GM18520 (cell line): ENCODE data around the gene OPALIN.
"Not testable (repeated sequence)": the region's sequence is repeated elsewhere in the genome, so short reads cannot be mapped to it uniquely, and the experiment has no call there.

Experiments used
- ATAC-seq: cut with Tn5 transposase; IDR thresholded peaks from one replicate; pipeline ENCODE4 v1.9.1; 2021; ENCODE audit not compliant: unreplicated experiment

The OPALIN gene

DNA sequence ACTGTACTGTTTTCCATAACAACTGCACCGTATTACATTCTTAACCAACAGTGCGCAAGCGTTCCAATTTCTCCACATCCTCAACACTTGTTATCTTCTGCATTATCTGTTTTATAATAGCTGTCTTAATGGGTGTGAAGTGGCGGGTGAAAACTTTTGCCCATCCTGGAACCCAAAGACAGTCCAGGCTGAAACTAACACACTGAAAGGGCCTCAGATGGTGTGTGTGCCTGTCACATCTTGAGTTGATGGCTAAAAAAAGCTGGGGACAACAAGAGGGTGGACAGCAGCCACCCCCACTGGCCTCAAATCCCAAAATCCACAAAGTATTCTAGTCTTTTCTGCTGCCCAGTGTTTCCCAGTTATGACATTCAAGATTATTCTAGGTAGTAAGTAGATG lies 19.4 kb downstream of the OPALIN start:
- no peak for ATAC-seq

DNA sequence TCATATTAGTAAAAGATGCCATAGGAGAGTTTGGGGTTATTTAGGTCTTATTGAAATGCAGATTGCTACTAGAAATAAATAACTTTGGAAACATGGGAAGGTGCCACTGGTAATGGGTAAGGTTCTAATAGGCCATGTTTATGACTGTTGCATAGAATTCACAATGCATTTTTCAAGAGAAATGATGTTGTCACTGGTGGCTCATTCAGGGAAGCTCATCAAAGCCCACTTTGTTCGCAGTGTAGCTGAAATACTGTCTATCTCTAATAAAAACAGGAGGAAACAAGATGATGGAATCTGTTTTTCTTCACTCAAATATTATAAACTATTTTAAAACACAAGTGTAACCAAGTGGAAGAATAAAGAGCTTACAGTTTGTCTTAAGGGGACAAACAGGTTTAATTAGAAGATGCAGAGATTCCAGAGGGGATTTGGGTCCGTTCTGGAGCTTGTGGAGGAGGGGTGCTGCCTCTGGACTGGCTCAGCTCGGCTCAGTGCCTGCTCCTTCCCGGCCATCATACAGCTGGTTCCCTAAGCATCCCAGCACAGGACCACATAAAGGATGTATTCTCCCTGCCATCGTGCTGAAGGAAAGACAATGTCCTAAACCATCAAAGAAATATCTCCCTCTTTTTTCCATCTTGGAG lies 20.4 kb downstream of the OPALIN start:
- no peak for ATAC-seq

DNA sequence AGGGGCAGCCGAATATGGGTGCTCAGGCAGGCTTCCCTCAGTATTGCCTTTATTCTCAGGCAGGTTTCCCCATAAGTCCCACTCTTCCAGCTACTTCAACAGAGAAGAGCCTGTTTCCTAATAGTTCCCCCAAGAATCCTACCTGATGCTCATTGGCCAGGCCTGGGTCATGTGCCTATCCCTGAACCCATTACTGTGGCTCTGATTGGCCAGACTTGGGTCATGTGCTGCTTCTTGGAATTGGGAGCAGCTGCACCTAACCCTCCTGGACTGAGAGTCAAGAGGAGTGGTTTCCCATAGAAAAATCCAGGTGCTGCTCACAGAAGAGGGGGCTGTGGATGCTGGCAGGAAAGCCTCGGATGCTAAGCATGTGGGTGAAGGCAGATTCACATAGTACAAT lies 21.7 kb downstream of the OPALIN start:
- no peak for ATAC-seq

DNA sequence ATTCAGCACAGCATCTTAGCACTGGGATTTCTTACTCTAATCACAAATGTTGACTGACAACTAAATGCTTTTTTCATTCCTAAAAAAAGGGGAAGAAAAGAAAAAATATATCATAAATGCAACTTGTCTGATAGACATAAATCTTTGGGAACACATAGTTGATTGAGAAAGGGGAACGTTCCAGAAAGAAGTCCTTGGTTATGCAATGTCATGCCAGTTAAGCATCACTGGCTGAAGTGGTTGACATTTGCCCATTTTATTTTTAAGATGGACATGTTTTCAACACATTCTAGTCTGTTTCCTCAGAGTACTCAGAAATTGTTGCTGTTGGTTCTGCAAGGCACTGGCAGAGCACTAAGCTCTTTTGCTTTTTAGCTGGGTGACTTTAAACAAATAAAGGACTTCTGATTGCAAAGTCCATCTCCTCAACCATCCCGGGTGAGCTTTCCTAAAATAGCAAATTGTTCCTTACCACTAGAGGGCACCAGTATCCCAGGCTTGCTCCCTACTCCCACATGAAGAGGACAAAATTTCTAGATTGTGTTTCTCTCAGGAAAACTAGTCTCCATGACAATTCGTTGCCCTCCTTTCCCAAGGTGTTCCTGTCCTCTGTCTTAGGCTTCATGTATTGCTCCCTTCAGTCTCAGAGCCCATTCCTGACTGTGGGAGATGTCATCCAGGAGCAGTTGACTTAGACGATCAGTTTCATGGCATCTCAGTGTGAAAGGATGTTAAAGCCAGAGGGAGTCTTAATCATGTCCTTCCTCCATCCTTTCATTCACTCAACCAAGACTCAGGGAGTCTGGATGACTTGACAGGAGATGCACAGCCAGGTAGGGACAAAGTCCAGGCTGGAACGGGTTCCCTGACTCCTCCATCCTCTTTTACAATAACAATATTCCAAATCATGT lies 23.9 kb downstream of the OPALIN start:
- no peak for ATAC-seq

DNA sequence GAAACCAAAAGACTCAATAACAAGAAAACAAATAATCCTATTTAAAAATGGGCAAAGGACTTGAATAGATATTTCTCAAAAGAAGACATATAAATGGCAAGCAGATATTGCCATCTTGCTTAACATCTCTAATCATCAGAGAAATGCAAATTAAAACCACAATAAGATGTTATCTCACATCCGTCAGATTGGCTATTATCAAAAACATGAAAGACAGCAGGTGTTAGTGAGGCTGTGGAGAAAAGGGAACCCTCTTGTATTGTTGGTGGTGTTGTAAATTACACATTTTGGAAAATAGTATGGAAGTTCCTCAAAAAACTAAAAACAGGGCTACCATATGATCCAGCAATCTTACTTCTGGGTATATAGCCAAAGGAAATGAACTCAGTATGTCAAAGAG lies 25.7 kb downstream of the OPALIN start:
- ATAC-seq, result no peak

DNA sequence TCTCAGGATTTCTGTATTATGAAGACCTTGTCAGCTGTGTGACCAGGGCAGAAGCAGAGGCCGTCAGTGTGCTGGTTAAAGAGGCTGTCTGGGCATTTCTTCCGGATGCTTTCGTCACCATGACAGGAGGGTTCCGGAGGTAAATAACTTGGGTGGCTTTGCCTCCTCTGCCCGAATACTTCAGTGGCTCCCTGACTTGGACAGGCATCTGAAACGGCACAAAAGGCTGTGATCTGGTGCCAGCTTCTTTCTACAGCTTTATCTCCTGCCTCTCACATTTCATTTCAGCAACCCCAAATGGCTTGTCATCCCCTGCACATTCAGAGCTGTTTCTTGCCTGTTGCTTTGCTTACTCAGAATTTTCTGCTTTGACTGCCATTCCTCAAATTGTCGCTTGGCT lies 31.3 kb downstream of the OPALIN start:
- no peak for ATAC-seq

DNA sequence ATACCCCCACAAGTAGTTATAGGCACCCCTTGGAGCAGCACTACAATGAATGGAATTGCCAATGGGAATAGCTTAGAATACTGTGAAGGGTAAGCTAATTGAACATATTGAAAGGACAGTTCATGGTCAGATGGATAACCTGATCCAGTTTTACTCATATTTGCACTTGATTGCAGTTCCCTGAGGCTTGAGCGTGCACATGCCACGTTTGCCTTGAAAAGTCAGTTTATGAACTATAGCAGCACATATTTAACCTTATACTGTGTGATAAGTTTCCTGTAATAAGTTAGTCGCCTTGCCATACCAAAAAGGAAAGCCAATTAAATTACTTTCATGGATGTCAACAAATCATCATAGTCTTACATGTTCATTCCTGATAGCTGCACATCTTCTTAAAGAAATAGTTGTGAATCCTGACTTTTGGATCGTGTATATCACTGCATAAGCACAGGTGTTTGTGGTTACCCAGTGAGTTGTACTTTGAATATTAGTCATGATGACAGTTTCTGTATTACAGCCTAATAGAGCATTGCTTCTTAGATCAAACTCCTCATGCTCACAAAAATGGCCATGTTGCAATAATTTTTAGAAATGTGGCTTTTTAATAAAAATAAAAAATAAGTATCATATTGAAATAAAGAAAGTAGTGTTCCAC lies 33.0 kb downstream of the OPALIN start:
- ATAC-seq, result peak; percentile 90

DNA sequence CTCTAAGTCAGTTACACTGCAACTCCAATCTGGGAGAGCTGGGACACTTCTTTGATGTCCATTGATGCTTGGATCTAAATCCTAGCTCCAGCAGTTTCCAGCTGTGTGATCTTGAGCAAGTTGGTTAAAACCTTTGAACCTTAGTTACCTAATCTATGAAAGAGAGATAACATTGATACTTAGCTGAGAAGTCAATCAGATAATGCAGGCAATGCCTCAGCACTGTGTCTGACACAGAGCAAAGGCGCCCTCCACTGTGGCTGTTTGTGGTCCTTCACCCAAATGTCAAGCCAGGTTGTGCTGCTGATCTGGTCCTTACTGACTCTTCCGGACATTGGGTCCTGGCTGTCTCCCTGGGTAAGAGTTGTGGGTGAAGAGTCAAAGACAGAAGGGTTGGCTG lies 34.4 kb downstream of the OPALIN start:
- ATAC-seq, result no peak

DNA sequence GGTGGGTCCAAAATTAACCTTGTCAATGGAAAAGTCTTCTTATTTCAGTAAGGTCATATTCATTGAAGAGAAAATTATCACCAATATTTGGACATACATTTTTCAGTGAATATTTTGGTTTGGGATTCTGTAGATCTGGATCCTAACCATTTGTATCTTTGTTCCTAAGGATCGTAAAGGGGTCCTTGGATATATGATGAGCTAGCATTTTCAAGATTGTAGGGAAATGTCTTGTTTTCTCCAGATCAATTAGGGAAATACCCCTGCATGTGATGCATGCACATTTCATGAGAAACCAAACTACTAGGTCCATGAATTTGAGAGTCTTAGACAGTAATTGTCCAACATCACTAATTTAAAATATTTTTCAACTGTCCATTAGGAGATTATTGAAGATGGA lies 36.5 kb downstream of the OPALIN start:
- no peak for ATAC-seq

DNA sequence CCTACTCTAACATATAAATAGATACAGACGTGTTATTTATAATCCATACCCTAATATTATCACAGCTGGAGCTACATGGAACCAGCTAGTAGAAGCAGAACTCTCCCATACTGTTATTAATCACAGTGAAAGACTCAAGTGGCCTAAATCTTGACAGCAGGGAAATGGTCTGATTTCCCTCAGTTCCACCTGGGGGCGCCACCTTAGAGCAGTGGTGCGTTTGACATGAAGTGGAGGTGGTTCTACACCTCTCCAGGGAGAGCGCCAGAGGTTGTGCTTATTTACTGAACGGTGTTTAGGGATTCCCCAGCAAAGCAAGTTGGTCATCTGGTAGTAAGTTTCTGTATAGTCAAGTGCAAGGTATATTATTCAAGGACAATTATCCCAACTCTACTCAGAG lies 37.0 kb downstream of the OPALIN start:
- ATAC-seq, result no peak

DNA sequence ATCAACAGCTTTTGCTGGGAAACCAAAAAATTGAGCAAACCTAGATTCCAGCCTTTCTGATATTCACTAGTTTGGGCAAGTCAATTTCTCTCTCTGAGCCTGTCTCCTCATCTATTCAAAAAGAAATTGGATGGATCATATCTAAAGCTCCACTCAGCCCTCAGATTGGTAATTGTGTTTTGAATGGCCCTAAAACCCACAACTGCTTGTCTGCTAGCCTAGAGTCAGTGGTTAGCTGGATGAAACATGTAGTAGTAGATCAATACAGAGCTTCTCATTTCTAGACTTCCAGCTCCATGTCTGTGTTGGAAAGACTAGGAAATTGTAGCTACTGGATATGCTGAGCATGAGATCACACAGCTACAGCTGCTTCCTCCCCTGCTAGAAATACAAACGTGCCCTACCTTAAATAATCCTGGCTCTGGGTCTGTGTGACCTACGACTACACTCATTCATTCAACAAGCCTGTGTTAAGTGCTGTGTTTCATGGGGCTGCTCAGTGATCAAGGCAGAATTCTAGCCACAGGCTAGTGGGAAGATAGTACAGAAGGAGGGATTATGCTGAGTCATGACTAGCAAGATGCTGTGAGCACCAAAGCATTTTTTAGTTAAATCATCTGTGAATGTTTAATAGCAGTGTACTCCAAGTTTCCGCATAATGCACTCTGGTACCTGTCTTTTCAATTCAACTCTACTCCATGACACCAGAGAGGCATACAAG lies 38.9 kb downstream of the OPALIN start:
- ATAC-seq, result no peak

DNA sequence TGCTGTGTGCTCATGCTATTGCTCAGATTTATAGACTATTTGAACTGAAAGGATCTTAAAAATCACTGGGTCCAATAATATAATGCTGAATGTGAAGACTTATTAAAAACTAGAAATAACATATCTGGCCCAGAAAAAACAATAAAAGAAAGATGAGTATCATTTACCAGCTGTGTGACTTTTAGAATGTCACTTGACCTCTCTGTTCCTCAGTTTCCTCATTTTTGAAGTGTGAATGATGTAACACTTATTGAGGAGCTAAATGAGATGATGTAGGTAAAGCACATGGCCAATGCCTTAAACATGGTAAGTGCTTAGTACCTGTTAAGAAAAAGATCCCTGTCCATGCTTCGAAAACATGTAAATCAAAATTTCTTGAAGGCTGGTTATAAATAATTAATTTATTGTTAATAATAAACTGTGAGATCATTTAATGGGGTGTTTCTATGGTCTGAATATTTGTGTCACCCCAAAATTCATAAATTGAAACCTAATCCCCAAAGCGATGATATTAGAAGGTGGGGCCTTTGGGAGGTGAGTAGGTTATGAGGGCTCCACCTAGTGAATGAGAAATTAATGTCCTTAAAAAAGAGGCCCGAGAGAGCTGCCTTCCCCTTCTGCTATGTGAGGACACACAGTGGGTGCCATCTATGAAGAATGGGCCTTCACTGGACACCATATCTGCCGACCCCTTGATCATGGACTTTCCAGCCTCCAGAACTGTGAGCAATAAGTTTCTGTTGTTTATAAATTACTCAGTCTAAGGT lies 41.6 kb downstream of the OPALIN start:
- ATAC-seq, result no peak

DNA sequence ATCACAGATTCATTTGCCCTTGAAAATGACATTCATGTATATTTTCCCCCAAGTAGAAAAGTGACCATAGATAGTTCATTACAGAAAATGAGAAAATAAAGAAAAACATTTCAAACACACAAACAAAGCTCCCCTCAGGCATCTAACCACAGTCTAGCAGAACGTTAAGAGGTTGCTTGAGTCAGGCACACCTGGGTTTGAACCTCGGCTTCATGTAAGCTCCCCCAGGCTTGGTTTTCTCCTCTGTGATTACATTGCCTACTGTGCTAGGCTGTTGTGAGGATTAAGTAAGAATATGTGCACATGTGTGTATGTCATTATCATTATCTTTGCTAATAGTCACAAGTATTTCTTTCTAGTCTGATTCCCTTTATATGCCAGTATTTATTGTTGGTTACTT lies 45.5 kb downstream of the OPALIN start:
- ATAC-seq, result no peak

DNA sequence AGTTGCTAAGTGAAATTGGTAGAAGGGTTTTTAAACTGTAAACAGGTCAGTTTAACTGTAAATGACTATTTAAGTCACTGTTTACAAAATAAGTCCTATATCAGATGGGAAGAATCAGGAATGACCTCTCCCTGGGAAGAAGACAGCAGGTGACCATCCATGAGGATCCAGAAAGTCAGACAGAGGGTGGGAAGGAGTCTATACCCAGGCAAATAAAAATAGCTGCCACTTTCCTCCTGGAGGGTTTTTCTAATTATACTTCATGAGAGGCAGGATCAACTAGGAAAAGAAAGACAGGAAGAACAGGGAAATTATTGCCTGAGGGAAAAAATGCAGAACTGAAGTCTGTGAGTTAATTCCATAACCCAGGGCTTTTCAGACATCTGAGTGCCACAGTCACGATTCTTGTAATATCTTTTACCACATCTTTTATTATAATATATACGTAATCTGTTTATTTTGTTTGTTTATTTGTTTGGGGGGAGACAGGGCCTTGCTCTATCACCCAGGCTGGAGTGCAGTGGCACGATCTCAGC lies 47.6 kb downstream of the OPALIN start:
- no peak for ATAC-seq

DNA sequence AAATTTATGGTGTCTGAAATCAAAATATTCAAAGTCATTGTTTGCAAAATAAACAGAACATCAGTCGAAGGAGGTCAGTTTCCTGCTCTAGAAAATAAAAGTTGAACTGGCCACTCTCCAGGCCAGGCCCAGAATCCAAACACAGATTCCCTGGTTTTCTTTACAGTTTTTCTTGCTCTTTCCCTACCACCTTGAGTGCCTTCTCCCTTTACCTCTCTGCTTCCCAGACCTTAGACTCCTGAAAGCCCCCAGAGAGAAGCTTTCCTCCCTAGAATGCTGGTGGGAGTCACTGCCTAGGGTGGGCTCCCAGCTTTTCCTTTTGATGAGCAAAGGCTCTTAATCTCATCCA lies 48.5 kb downstream of the OPALIN start:
- ATAC-seq, result no peak

DNA sequence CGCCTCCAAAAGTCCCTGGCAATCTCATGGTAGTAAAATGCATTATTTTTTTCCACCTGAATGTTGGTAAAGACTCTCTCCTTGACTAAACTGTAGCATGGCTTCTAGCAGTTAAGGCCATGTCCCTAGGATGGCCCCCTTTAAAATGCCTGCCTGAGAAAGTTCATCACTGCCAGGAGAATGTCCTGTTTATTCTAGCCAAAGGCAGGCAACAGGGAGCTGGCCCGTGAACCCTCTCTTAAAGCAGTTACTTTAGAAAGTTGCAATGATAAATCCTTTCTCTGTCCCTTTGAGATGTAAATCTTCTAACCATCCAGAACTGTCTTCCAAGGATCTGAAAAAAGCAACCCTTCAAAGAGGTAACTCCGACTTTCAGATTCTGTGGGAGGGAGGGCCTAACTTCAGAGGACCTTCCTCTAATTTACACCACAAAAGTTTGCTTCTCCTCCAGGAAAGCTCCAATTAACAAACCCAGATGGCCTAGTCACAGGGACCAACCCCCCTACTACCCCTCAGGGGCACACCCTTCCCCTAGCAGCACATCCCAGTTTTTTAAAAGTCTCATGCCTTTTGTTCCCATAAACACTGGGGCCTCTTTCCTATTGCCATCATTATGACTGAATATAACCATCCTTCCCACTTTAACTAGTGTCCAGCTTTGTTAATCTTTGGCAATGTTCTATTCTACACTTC lies 49.0 kb downstream of the OPALIN start:
- no peak for ATAC-seq

DNA sequence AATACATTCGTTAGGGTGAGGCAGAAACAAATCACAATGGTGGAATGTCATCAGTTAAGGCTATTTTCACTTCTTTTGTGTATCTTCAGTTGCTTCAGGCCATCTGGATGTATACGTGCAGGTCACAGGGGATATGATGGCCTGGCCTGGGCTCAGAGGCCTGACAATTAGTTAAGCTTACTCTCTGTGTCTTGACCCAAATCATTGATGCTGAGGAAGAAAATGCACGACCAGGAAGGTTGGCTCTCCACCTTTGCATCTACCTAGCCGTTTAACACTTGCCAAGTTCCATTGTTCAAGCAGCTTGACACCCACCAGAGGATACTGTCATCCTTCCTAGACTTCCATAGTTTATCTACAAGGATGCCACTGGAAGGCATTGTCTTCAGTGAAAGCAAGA lies 49.9 kb downstream of the OPALIN start:
- ATAC-seq, result not testable (repeated sequence)

DNA sequence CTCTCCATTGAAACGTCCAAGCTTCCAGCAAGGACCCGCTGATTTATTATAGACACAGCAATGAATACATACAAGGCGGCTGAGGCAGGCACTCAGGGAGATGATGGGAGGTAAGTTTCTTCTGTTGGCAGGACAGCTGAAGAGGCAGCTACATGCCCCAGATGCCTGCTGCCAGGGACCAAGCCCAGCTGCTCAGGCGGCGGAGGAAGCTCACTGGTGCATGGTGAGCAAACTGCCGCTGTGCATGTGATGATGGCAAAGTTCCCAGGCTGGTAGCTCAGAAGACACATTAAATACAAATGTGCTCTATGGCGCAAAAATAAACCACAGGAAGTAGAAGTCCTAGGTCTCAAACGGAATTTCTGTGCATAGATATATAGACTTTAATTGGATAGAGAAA lies 52.3 kb downstream of the OPALIN start:
- no peak for ATAC-seq

DNA sequence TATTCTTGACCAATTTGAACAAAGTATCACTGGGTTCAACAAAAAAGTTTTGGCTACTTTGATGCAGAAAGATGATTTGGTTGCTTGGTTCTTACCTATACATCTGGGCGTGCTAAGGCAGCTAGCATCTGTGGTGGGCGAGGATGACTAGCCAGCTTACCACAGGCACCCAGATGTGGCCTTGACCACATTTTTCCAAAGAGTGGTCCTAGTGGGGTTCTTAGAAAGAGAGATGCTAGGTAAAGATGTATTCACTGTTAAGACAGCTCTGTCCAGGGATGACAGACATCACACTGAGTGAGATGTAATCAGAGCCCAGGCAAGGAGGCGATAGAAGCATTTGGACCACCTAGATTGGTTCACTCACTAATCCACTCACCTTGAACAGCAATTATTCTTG lies 53.8 kb downstream of the OPALIN start:
- no peak for ATAC-seq

DNA sequence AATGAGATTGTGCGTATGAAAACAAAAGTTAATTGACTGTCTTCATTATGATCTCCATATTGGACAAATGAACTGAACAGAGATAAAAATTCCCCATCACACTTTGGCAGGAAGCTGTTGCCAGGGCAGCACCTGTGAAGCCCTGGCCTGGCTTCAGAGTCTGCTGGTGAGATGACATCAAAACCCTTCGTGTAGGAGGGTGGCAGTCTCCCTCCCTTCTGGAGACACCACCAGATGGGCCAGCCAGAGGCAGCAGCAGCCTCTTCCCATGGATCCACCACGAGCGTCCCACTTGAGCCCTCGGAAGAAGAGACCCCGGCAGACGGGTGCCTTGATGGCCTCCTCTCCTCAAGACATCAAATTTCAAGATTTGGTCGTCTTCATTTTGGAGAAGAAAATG lies 54.6 kb downstream of the OPALIN start, which contains the start of gene DNTT:
Gene DNTT (plus strand): TSS at position 205 of the 400 bp plus-strand sequence. CDS start 64 bp downstream, at position 269.
- ATAC-seq, result no peak
